ENCODE measurements around the gene C17orf58.

DNA sequence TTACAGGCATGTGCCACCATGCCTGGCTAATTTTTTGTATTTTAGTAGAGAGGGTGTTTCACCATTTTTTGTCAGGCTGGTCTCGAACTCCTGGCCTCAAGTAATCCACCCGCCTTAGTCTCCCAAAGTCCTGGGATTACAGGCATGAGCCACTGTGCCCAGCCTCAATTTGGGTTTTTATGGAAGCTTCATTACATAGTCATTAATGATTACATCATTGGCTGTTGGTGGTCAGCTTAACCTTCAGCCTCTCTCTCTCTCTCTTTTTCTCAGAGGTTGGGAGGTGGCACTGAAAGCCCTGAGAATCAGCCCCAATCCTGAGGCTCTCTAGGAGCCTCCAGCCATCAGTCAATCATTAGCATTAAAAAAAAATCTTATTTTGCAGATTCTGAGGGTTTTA, 45.3 kb downstream of the C17orf58 start:
- TF ChIP-seq, protein P1, sequence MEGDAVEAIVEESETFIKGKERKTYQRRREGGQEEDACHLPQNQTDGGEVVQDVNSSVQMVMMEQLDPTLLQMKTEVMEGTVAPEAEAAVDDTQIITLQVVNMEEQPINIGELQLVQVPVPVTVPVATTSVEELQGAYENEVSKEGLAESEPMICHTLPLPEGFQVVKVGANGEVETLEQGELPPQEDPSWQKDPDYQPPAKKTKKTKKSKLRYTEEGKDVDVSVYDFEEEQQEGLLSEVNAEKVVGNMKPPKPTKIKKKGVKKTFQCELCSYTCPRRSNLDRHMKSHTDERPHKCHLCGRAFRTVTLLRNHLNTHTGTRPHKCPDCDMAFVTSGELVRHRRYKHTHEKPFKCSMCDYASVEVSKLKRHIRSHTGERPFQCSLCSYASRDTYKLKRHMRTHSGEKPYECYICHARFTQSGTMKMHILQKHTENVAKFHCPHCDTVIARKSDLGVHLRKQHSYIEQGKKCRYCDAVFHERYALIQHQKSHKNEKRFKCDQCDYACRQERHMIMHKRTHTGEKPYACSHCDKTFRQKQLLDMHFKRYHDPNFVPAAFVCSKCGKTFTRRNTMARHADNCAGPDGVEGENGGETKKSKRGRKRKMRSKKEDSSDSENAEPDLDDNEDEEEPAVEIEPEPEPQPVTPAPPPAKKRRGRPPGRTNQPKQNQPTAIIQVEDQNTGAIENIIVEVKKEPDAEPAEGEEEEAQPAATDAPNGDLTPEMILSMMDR (conservative IDR thresholded peaks at IDR 0.05; ENCODE audit: low read depth in 2 of 2) = no peak
- TF ChIP-seq, protein P2, sequence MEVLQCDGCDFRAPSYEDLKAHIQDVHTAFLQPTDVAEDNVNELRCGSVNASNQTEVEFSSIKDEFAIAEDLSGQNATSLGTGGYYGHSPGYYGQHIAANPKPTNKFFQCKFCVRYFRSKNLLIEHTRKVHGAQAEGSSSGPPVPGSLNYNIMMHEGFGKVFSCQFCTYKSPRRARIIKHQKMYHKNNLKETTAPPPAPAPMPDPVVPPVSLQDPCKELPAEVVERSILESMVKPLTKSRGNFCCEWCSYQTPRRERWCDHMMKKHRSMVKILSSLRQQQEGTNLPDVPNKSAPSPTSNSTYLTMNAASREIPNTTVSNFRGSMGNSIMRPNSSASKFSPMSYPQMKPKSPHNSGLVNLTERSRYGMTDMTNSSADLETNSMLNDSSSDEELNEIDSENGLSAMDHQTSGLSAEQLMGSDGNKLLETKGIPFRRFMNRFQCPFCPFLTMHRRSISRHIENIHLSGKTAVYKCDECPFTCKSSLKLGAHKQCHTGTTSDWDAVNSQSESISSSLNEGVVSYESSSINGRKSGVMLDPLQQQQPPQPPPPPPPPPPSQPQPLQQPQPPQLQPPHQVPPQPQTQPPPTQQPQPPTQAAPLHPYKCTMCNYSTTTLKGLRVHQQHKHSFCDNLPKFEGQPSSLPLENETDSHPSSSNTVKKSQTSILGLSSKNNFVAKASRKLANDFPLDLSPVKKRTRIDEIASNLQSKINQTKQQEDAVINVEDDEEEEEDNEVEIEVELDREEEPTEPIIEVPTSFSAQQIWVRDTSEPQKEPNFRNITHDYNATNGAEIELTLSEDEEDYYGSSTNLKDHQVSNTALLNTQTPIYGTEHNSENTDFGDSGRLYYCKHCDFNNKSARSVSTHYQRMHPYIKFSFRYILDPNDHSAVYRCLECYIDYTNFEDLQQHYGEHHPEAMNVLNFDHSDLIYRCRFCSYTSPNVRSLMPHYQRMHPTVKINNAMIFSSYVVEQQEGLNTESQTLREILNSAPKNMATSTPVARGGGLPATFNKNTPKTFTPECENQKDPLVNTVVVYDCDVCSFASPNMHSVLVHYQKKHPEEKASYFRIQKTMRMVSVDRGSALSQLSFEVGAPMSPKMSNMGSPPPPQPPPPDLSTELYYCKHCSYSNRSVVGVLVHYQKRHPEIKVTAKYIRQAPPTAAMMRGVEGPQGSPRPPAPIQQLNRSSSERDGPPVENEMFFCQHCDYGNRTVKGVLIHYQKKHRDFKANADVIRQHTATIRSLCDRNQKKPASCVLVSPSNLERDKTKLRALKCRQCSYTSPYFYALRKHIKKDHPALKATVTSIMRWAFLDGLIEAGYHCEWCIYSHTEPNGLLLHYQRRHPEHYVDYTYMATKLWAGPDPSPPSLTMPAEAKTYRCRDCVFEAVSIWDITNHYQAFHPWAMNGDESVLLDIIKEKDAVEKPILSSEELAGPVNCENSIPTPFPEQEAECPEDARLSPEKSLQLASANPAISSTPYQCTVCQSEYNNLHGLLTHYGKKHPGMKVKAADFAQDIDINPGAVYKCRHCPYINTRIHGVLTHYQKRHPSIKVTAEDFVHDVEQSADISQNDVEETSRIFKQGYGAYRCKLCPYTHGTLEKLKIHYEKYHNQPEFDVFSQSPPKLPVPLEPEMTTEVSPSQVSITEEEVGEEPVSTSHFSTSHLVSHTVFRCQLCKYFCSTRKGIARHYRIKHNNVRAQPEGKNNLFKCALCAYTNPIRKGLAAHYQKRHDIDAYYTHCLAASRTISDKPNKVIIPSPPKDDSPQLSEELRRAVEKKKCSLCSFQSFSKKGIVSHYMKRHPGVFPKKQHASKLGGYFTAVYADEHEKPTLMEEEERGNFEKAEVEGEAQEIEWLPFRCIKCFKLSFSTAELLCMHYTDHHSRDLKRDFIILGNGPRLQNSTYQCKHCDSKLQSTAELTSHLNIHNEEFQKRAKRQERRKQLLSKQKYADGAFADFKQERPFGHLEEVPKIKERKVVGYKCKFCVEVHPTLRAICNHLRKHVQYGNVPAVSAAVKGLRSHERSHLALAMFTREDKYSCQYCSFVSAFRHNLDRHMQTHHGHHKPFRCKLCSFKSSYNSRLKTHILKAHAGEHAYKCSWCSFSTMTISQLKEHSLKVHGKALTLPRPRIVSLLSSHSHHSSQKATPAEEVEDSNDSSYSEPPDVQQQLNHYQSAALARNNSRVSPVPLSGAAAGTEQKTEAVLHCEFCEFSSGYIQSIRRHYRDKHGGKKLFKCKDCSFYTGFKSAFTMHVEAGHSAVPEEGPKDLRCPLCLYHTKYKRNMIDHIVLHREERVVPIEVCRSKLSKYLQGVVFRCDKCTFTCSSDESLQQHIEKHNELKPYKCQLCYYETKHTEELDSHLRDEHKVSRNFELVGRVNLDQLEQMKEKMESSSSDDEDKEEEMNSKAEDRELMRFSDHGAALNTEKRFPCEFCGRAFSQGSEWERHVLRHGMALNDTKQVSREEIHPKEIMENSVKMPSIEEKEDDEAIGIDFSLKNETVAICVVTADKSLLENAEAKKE (CRISPR knock-in tag; IDR thresholded peaks at IDR 0.05) = no peak
- TF ChIP-seq, protein P3, sequence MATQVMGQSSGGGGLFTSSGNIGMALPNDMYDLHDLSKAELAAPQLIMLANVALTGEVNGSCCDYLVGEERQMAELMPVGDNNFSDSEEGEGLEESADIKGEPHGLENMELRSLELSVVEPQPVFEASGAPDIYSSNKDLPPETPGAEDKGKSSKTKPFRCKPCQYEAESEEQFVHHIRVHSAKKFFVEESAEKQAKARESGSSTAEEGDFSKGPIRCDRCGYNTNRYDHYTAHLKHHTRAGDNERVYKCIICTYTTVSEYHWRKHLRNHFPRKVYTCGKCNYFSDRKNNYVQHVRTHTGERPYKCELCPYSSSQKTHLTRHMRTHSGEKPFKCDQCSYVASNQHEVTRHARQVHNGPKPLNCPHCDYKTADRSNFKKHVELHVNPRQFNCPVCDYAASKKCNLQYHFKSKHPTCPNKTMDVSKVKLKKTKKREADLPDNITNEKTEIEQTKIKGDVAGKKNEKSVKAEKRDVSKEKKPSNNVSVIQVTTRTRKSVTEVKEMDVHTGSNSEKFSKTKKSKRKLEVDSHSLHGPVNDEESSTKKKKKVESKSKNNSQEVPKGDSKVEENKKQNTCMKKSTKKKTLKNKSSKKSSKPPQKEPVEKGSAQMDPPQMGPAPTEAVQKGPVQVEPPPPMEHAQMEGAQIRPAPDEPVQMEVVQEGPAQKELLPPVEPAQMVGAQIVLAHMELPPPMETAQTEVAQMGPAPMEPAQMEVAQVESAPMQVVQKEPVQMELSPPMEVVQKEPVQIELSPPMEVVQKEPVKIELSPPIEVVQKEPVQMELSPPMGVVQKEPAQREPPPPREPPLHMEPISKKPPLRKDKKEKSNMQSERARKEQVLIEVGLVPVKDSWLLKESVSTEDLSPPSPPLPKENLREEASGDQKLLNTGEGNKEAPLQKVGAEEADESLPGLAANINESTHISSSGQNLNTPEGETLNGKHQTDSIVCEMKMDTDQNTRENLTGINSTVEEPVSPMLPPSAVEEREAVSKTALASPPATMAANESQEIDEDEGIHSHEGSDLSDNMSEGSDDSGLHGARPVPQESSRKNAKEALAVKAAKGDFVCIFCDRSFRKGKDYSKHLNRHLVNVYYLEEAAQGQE (IDR thresholded peaks at IDR 0.05; ENCODE audit: unreplicated experiment) = no peak
